Fibroblast of mammary gland (primary cell): ENCODE results near the gene IGF1R.

Experiments used
- DNase-seq: peaks from one replicate; pipeline ENCODE4 v3.0.0-alpha.2; 2010; ENCODE audit warnings: low read depth
- H3K4me3 ChIP-seq: 2 replicates; pipeline ENCODE4 v1.5.1; 2011; ENCODE audit warnings: low read depth, mild to moderate bottlenecking, low read length, moderate library complexity; ENCODE audit not compliant: control insufficient read depth
- CTCF ChIP-seq: conservative IDR thresholded peaks from 2 replicates; pipeline ENCODE4 v1.5.1; 2011; ENCODE audit warnings: low read depth, low read length, inconsistent platforms; ENCODE audit not compliant: control insufficient read depth, insufficient read depth

IGF1R gene

GRCh38 chr15:98767692-98768091 is 119.4 kb downstream of the IGF1R start:
- H3K4me3 ChIP-seq: no peak overlapping the region
- TF ChIP-seq CTCF: no peak
- DNase-seq: no peak

GRCh38 chr15:98769867-98770266 is 121.5 kb downstream of the IGF1R start:
- no peak for TF ChIP-seq CTCF
- no peak for DNase-seq
- no peak overlapping the region for H3K4me3 ChIP-seq

GRCh38 chr15:98770984-98771383 is 122.6 kb downstream of the IGF1R start:
- TF ChIP-seq CTCF: no peak
- no peak for DNase-seq
- no peak overlapping the region for H3K4me3 ChIP-seq

GRCh38 chr15:98771541-98771940 is 123.2 kb downstream of the IGF1R start:
- DNase-seq: no peak
- no peak overlapping the region for H3K4me3 ChIP-seq
- TF ChIP-seq CTCF: no peak

GRCh38 chr15:98772895-98773294 is 124.6 kb downstream of the IGF1R start:
- no peak for TF ChIP-seq CTCF
- no peak for DNase-seq
- no peak overlapping the region for H3K4me3 ChIP-seq

- no peak for TF ChIP-seq CTCF
- no peak overlapping the region for H3K4me3 ChIP-seq
- DNase-seq: no peak
Measured at GRCh38 chr15:98773616-98774015, 125.3 kb downstream of the IGF1R start.
